NCI-H1436 treated with DMSO at 0.1 percent for 48 hours (cell line): ENCODE data around the gene PDAP1.
"Not testable (repeated sequence)": the region's sequence is repeated elsewhere in the genome, so short reads cannot be mapped to it uniquely, and the experiment has no call there.

Experiments
- DNase-seq: peaks from one replicate; lab custom pipeline; 2025; lab: John Stamatoyannopoulos, UW

The PDAP1 gene

GRCh38 chr7:99408379-99409191 is at the start of gene PDAP1, which contains the start of gene BUD31:
TSS of gene PDAP1 (minus strand) at chr7:99408597. CDS start at chr7:99408548, 49 bp downstream.
TSS of gene BUD31 (plus strand) at chr7:99408969. CDS start at chr7:99411093, 2,124 bp downstream.
- DNase-seq = peak; percentile 78

- DNase-seq = no peak
Measured at GRCh38 chr7:99457650-99458493, 49.5 kb upstream of the PDAP1 start.

- DNase-seq = no peak
Measured at GRCh38 chr7:99457050-99457649, 48.8 kb upstream of the PDAP1 start.

- DNase-seq = no peak
Measured at GRCh38 chr7:99456288-99456687, 47.9 kb upstream of the PDAP1 start.

GRCh38 chr7:99455874-99456273 is 47.5 kb upstream of the PDAP1 start:
- no peak for DNase-seq

- no peak for DNase-seq
Measured at GRCh38 chr7:99453105-99453504, 44.7 kb upstream of the PDAP1 start.

- no peak for DNase-seq
Measured at GRCh38 chr7:99452541-99452940, 44.1 kb upstream of the PDAP1 start.

- DNase-seq = no peak
Measured at GRCh38 chr7:99451936-99452335, 43.5 kb upstream of the PDAP1 start.

GRCh38 chr7:99449326-99449725 is 40.9 kb upstream of the PDAP1 start:
- DNase-seq = no peak

- DNase-seq = no peak
Measured at GRCh38 chr7:99448855-99449254, 40.5 kb upstream of the PDAP1 start.

GRCh38 chr7:99447943-99448342 is 39.5 kb upstream of the PDAP1 start:
- DNase-seq = no peak

- no peak for DNase-seq
Measured at GRCh38 chr7:99446096-99446495, 37.7 kb upstream of the PDAP1 start.

GRCh38 chr7:99440195-99440594 is 31.8 kb upstream of the PDAP1 start:
- no peak for DNase-seq

GRCh38 chr7:99438573-99439480 is 30.4 kb upstream of the PDAP1 start, which contains the start of the genes CPSF4 and PTCD1:
TSS of gene CPSF4 (plus strand) at chr7:99438943. CDS start at chr7:99439083, 140 bp downstream.
TSS of gene PTCD1 (minus strand) at chr7:99438798. CDS start at chr7:99435242, 3,556 bp downstream.
- peak; percentile 49 for DNase-seq

- DNase-seq = no peak
Measured at GRCh38 chr7:99437946-99438572, 29.7 kb upstream of the PDAP1 start.

GRCh38 chr7:99433158-99433557 is 24.8 kb upstream of the PDAP1 start:
- DNase-seq = no peak

- not testable (repeated sequence) for DNase-seq
Measured at GRCh38 chr7:99431756-99432540, 23.6 kb upstream of the PDAP1 start.

- no peak for DNase-seq
Measured at GRCh38 chr7:99429756-99430155, 21.4 kb upstream of the PDAP1 start.

- no peak for DNase-seq
Measured at GRCh38 chr7:99428972-99429566, 20.7 kb upstream of the PDAP1 start.
